Right forelimb (tissue), 1 donor: ENCODE measurements around the gene ST6GALNAC6.
"Not testable (repeated sequence)": the region's sequence is repeated elsewhere in the genome, so short reads cannot be mapped to it uniquely, and the experiment has no call there.

ENCODE experiments used
- DNase-seq: peaks from one replicate; pipeline ENCODE4 v3.0.0-alpha.2; 2018

ST6GALNAC6 gene

DNA sequence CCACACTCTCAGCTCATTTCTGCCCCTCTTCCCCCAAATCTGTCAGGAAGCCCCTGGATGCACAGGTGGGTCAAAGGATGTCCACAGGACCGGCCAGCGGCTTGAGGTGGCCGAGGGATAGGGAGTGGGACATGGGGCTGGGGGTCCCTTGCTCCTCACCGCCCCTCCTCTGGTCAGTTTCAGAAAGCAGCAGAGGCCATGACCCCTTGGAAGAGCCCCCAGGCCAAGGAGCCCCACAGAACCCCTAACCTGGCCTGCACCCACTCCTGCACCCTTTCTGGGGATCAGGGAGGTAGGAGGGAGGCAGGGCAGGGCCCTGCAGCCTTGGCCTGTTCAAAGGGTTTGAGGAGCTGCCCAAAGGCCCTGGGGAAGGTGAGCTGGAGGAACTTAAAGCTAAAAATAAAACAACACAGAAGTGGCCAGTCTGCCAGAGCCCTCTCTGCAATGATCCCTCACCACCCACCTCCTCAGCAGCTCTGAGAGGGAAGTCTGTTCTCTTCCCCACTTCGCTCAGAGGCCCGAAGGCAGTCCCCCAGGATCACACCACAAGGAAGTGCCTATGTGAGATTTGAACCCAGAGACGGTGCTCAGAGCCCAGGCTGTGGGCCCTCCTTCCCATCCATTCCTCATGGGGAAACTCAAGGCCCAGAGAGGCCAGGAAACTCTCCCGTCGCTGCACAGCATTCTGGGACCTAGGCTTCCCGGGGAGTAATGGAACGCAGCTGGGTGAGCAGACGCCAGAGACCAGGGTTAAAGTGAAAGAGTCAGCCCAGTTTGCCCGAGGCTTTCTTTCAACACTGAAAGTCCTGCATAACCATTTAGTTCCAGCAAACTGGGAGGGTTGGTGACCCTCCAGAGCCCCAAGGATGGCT is 45.9 kb downstream of the ST6GALNAC6 start:
- DNase-seq = no peak

DNA sequence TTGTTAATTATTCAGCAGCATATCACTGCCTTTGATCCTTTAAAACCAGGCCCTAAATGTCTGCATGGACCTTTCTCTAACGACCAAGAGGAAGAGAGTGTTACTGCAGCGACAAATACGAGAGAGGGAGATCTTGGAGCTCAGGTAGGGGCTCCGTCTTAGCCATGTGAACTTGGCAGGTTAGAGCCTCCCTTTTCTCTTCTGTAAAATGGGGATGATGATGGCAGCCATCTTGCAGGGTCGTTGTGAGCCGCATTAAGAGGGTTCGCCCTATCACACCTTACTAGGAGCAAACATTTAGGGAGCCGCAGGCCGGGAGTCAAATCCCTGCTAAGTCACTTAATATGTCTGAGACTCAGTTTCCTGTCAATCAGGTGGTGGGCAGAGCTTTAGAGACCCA is 46.6 kb downstream of the ST6GALNAC6 start:
- DNase-seq = no peak

GRCh38 chr9:127850286-127850830 is 49.0 kb downstream of the ST6GALNAC6 start:
- no peak for DNase-seq

DNA sequence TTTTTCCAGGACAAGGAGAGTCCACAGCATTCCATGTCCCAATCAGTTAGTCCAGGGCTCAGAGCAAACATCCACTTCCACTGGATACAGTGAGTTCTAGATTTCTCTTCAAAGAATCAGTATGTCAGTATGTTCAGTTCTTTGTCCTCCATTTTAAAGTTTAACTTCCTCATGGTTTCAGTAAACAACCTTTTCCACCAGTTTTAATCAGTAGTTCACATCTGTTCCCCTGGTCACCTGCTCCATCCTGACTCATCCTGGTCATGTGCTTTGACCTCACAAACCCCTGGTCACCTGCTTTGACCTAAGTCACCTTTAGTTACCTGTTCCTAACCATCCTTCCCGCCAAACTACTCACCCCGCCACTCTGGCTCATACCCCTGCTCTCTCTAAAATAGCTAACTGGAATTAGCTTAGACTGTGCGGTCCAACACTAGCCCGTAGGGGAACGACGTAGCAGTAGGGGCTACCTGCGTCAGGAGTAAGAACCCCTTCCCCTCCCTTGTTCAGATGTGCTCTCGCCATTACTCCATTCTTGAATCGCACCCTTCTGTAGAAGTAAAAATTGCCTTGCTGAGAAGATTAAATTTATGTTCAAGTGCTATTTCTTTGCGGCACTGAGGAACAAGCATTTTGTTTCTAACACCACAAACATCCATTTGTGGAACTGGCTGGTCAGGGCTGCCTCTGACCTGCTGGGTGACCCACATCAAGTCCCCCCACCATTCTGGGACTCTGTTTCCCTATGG is 50.5 kb downstream of the ST6GALNAC6 start:
- DNase-seq = no peak

- DNase-seq = no peak
Measured at GRCh38 chr9:127847833-127848755, 51.3 kb downstream of the ST6GALNAC6 start.

DNA sequence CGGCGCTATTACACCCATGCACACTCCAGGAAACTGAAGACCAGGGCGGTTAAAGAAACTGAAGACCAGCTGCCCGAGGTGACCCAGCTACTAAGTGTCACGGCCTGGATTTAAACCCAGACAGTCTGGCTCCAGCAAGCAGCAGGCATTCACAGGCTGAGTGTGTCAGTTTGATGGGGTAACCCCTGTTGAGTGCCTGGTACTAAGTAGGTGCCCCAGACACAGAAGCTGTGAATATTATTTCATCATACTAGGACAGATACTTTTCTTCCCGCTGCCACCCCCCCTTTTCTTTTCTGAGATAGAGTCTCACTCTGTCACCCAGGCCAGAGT is 52.3 kb downstream of the ST6GALNAC6 start:
- no peak for DNase-seq

DNA sequence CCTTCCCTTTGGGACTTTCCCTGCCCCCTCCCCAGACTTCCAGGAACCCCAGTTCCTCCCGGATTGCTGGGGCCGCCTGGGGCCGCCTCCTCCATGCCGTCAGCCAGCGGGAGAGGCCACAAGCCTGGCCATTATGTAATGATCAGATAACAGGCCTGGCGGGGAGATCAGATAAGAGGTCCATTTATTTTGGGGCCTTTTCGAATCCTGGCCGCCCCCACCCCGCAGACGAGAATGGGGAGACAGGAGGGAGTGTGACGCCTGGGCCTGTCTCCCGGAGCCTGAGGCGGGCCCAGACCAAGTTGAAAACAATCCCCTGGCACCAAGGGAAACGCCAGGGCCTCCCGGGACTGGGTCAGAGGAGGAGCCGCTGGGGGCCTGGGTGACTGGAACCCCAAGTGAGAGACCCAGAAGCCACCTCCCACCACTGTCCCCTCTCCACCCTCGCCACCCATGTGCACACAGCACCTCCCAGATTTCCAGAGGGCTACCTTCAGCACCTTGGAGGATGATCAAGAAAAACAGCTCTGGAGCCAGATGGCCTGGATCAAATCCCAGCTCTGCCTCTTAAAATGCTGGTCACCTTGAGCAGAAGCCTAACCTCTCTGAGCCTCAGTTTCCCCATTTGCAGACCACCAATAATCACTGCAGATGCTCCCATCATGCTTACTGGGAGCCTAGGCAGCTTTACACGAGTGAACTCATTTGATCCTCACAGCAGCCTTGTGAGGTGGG is 52.8 kb downstream of the ST6GALNAC6 start:
- DNase-seq = no peak

- not testable (repeated sequence) for DNase-seq
Measured at GRCh38 chr9:127845619-127846018, 53.8 kb downstream of the ST6GALNAC6 start.

- DNase-seq = no peak
Measured at GRCh38 chr9:127844821-127845359, 54.5 kb downstream of the ST6GALNAC6 start.

DNA sequence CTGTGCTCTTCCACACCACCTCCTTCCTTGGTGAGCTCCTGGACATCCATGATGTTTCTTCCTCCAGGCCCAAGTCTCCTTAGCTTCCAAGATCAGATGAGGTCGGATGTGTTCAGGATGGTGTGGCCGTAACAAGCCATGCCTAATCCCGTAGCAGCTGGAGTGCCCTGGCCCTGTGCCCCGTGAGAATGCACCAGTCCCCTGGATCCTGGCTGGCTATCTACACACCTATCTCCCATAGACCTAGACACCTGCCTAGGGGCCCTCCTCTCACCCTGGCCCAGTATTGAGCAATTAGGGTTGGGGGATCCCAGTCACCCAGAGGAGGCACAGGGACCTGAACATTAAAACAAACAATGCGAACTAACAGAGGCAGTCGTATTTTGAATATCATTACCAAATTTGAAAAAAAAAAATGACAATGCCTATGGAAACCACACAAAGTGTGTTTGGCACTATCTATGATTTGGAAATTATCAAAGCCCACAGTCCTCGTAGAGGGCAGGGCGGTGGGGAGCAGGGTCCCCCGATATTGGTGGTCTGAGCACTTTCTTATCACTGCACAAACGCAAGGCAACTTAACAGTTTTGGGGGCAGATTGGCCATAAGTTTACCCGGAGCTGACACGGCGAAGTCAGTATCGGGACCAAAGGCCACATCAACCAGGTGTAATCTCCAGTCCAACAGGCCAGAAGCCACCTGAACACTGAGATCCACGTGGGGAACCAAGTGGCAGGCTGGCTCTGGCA is 58.1 kb downstream of the ST6GALNAC6 start:
- no peak for DNase-seq

GRCh38 chr9:127838375-127839078 is 60.9 kb downstream of the ST6GALNAC6 start:
- no peak for DNase-seq

- DNase-seq = no peak
Measured at GRCh38 chr9:127837346-127837745, 62.1 kb downstream of the ST6GALNAC6 start.

DNA sequence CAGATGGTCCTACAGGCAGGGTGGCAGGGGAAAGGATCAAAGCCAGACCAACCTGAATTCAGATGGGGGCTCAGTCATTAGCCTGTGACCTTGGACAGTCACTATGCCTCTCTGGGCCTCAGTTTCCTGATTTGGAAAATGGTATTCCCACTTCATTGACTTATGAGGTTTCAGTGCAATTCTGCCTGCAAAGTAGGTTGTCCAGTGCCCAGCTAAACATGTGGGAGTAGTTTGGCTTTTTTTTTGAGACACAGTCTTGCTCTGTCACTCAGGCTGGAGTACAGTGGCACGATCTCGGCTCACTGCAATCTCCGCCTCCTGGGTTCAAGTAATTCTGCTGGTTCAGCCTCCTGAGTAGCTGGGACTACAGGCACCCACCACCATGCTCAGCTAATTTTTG is 62.8 kb downstream of the ST6GALNAC6 start:
- not testable (repeated sequence) for DNase-seq

- DNase-seq = peak; percentile 65
Measured at GRCh38 chr9:127835991-127836516, 63.3 kb downstream of the ST6GALNAC6 start.
